Smooth muscle cell (in vitro differentiated cells): ENCODE results near the gene PCNX1. TPM values are rescaled to one million over a fixed set of nuclear protein-coding genes. Genes with fewer than 3 reads are reported as not detected.

Experiments
- DNase-seq: peaks from one replicate; lab custom pipeline; 2025; ENCODE audit not compliant: unreplicated experiment; lab: John Stamatoyannopoulos, UW
- H2AFZ ChIP-seq: fragments of 200-600 bp; sonication (generic); 2 replicates; pipeline ENCODE4 v1.6.0; 2016; ENCODE audit warnings: antibody characterized with exemption, low read depth, mild to moderate bottlenecking
- H3F3A ChIP-seq: fragments of 200-600 bp; sonication (generic); 2 replicates; pipeline ENCODE4 v1.6.0; 2017; ENCODE audit warnings: antibody characterized with exemption, low read depth
- H3K27ac ChIP-seq: fragments of 200-600 bp; sonication (generic); 2 replicates; pipeline ENCODE4 v1.5.1; 2016; ENCODE audit warnings: low read depth, mild to moderate bottlenecking
- H3K27me3 ChIP-seq: fragments of 200-600 bp; sonication (generic); 2 replicates; pipeline ENCODE4 v1.6.1; 2016; ENCODE audit warnings: low read depth, mild to moderate bottlenecking
- H3K36me3 ChIP-seq: fragments of 200-600 bp; sonication (generic); 2 replicates; pipeline ENCODE4 v1.5.1; 2016; ENCODE audit warnings: low read depth
- H3K4me1 ChIP-seq: fragments of 200-600 bp; sonication (generic); 2 replicates; pipeline ENCODE4 v1.5.1; 2016; ENCODE audit warnings: low read depth
- H3K4me2 ChIP-seq: fragments of 200-600 bp; sonication (generic); 2 replicates; pipeline ENCODE4 v1.6.0; 2016; ENCODE audit warnings: mild to moderate bottlenecking
- H3K4me3 ChIP-seq: fragments of 200-600 bp; sonication (generic); 2 replicates; pipeline ENCODE4 v1.5.1; 2016; ENCODE audit warnings: mild to moderate bottlenecking
- H3K79me2 ChIP-seq: fragments of 200-600 bp; sonication (generic); 2 replicates; pipeline ENCODE4 v1.6.0; 2016; ENCODE audit warnings: low read depth, mild to moderate bottlenecking
- H3K9ac ChIP-seq: fragments of 200-600 bp; sonication (generic); 2 replicates; pipeline ENCODE4 v1.6.0; 2016; ENCODE audit warnings: low read depth
- H3K9me3 ChIP-seq: fragments of 200-600 bp; sonication (generic); replicated peaks from 2 replicates; pipeline ENCODE4 v1.5.1; 2016; ENCODE audit warnings: low read depth
- H4K20me1 ChIP-seq: fragments of 200-600 bp; sonication (generic); 2 replicates; pipeline ENCODE4 v1.6.0; 2016; ENCODE audit warnings: low read depth
- CTCF ChIP-seq: fragments of 200-600 bp; sonication (generic); IDR thresholded peaks from 2 replicates; pipeline ENCODE4 v1.5.1; 2017; ENCODE audit warnings: borderline replicate concordance, mild to moderate bottlenecking, antibody characterized with exemption; ENCODE audit not compliant: insufficient read depth, poor library complexity, severe bottlenecking
- WGBS: methylation state at CpG from one replicate; pipeline ENCODE4 v1.1.7; 2016; ENCODE audit warnings: low lambda C conversion rate; 5-methylcytosine and 5-hydroxymethylcytosine counted together
- polyA plus RNA-seq: library from polyadenylated mRNA; unstranded; fragments of >200 nt; fragmentation: Nextera tagmentation; extraction: Ambion mirVana; gene quantifications from 2 replicates; pipeline ENCODE4 v1.2.1, GENCODE V29; 2016
- total RNA-seq: library from RNA; depleted of rRNA; stranded (reverse); fragments of >200 nt; gene quantifications from 2 replicates; pipeline ENCODE4 v1.2.3, GENCODE V29; 2014

PCNX1 gene
- total and polyA plus RNA-seq, 2 experiments from 2014 or later, result 12.2 to 68.2 TPM

GRCh38 chr14:71140157-71140556, 232.9 kb downstream of the PCNX1 start:
- DNase-seq, result no peak
- H3K4me3 ChIP-seq, result no peak overlapping the region
- H3K36me3 ChIP-seq, result no peaks in the 10 kb centered on the region
- no peaks in the 10 kb centered on the region for H3K4me1 ChIP-seq
- TF ChIP-seq CTCF, result no peak
- no peaks in the 10 kb centered on the region for H3F3A ChIP-seq
- no peaks in the 10 kb centered on the region for H3K9me3 ChIP-seq
- no peak overlapping the region for H3K27ac ChIP-seq
- H2AFZ ChIP-seq, result no peak overlapping the region
- H3K27me3 ChIP-seq, result no peaks in the 10 kb centered on the region
- H3K4me2 ChIP-seq, result no peak overlapping the region
- no peaks in the 10 kb centered on the region for H4K20me1 ChIP-seq
- no peaks in the 10 kb centered on the region for H3K79me2 ChIP-seq
- WGBS, result 93% methylated on average over 2 of the region's 2 CpGs
- no peak overlapping the region for H3K9ac ChIP-seq

GRCh38 chr14:71141701-71142374, 234.6 kb downstream of the PCNX1 start:
- H3K36me3 ChIP-seq, result no peaks in the 10 kb centered on the region
- H3K9me3 ChIP-seq, result no peaks in the 10 kb centered on the region
- H3K9ac ChIP-seq, result no peak overlapping the region
- H3K27ac ChIP-seq, result peak overlapping the region; percentile 75
- WGBS, result 76% methylated on average over 4 of the region's 4 CpGs
- TF ChIP-seq CTCF, result no peak
- DNase-seq, result no peak
- H2AFZ ChIP-seq, result no peak overlapping the region
- H4K20me1 ChIP-seq, result no peaks in the 10 kb centered on the region
- no peak overlapping the region for H3K4me3 ChIP-seq
- H3K79me2 ChIP-seq, result no peaks in the 10 kb centered on the region
- no peaks in the 10 kb centered on the region for H3K4me1 ChIP-seq
- H3K4me2 ChIP-seq, result peak overlapping the region; percentile 25
- no peaks in the 10 kb centered on the region for H3F3A ChIP-seq
- no peaks in the 10 kb centered on the region for H3K27me3 ChIP-seq

GRCh38 chr14:71142375-71143038, 235.2 kb downstream of the PCNX1 start:
- Histone ChIP-seq H3K36me3 (no peaks in the 10 kb centered on the region), H3K27me3 (no peaks in the 10 kb centered on the region), H4K20me1 (no peaks in the 10 kb centered on the region), H3K4me1 (no peaks in the 10 kb centered on the region), H3K9me3 (no peaks in the 10 kb centered on the region), H3K27ac (peak overlapping the region; percentile 75), H3K4me2 (peak overlapping the region; percentile 25), H3K4me3 (no peak overlapping the region), H2AFZ (no peak overlapping the region), H3K79me2 (no peaks in the 10 kb centered on the region), H3K9ac (no peak overlapping the region), H3F3A (no peaks in the 10 kb centered on the region)
- DNase-seq, result no peak
- no peak for TF ChIP-seq CTCF
- 36% methylated on average over 3 of the region's 3 CpGs for WGBS
